H1 (cell line): ENCODE measurements around the gene HGD. TPM values are rescaled to one million over a fixed set of nuclear protein-coding genes. Genes with fewer than 3 reads are reported as not detected.

Experiments used
- CTCF ChIA-PET: fragments of 300-600 bp; sonication (Branson Sonifier 250); formaldehyde crosslinking; loops from one replicate; lab custom pipeline; 2021; ENCODE audit not compliant: partially characterized antibody; lab: Charles Lee
- POLR2A ChIA-PET: fragments of 300-600 bp; sonication (Branson Sonifier 250); formaldehyde crosslinking; loops from one replicate; lab custom pipeline; 2021; ENCODE audit warnings: inconsistent platforms; ENCODE audit not compliant: partially characterized antibody; lab: Charles Lee
- DNase-seq, 2 experiments: peaks; one replicate each; pipeline versions ENCODE4 v3.0.0 to v3.0.0-alpha.2; 2010 to 2022; ENCODE audit warnings: low spot score in 2 of 2, low read depth in 1 of 2, mixed read lengths in 1 of 2
- FAIRE-seq: peaks from 2 replicates; lab custom pipeline; 2011; peaks lifted over from hg19 to GRCh38; lab: Jason Lieb, UNC
- H2AFZ ChIP-seq: 2 replicates; pipeline ENCODE4 v1.8.1; 2012; ENCODE audit warnings: low read length, inconsistent platforms
- H2AK5ac ChIP-seq: 2 replicates; pipeline ENCODE4 v1.6.1; 2013; ENCODE audit warnings: low read depth, low read length
- H2BK120ac ChIP-seq: replicated peaks from 2 replicates; pipeline ENCODE3; 2013; ENCODE audit warnings: low read depth, low read length, inconsistent platforms
- H2BK12ac ChIP-seq: 2 replicates; pipeline ENCODE4 v1.6.1; 2013; ENCODE audit warnings: low read depth, low read length
- H2BK15ac ChIP-seq: 2 replicates; pipeline ENCODE4 v1.6.1; 2013; ENCODE audit warnings: low read length
- H2BK20ac ChIP-seq: 2 replicates; pipeline ENCODE4 v1.6.1; 2013; ENCODE audit warnings: low read length
- H2BK5ac ChIP-seq: 2 replicates; pipeline ENCODE4 v1.6.1; 2013; ENCODE audit warnings: low read depth, low read length
- H3K14ac ChIP-seq: 2 replicates; pipeline ENCODE4 v1.6.1; 2013; ENCODE audit warnings: inconsistent platforms; ENCODE audit not compliant: insufficient read length
- H3K18ac ChIP-seq: 2 replicates; pipeline ENCODE4 v1.6.1; 2013; ENCODE audit warnings: low read length; ENCODE audit errors: extremely low read depth
- H3K23ac ChIP-seq: 2 replicates; pipeline ENCODE4 v1.6.1; 2013; ENCODE audit warnings: inconsistent platforms; ENCODE audit not compliant: insufficient read length
- H3K23me2 ChIP-seq: 2 replicates; pipeline ENCODE4 v1.6.1; 2013; ENCODE audit warnings: low read depth, low read length
- H3K27ac ChIP-seq: 2 replicates; pipeline ENCODE4 v1.6.1; 2011; ENCODE audit warnings: low read depth, low read length, inconsistent platforms
- H3K27me3 ChIP-seq, 4 experiments: replicated peaks in 1 of 4; 1 replicate in 1 of 4; 2 replicates in 3 of 4; pipeline versions ENCODE4 v1.6.1 to v1.8.1; 2011 to 2013; ENCODE audit warnings: low read length in 3 of 4, mild to moderate bottlenecking in 3 of 4, inconsistent platforms in 2 of 4, mixed read lengths in 2 of 4, moderate library complexity in 1 of 4; ENCODE audit not compliant: control insufficient read depth in 3 of 4, insufficient read depth in 3 of 4; ENCODE audit errors: extremely low read depth in 1 of 4
- H3K36me3 ChIP-seq, 4 experiments: 2 replicates each; pipeline versions ENCODE4 v1.6.1 to v1.8.1; 2011 to 2013; ENCODE audit warnings: mild to moderate bottlenecking in 4 of 4, low read length in 3 of 4, moderate library complexity in 2 of 4, control low read depth in 1 of 4, inconsistent platforms in 1 of 4; ENCODE audit not compliant: insufficient read depth in 4 of 4, control insufficient read depth in 2 of 4
- H3K4ac ChIP-seq: replicated peaks from 2 replicates; pipeline ENCODE3; 2013; ENCODE audit warnings: low read length, low read depth, mixed read lengths, inconsistent platforms; ENCODE audit not compliant: insufficient read length
- H3K4me1 ChIP-seq, 4 experiments: replicated peaks in 1 of 4; 1 replicate in 1 of 4; 2 replicates in 3 of 4; pipeline versions ENCODE4 v1.6.1 to v1.8.1; 2011 to 2013; ENCODE audit warnings: low read length in 3 of 4, inconsistent platforms in 2 of 4, mixed read lengths in 1 of 4; ENCODE audit not compliant: insufficient read depth in 4 of 4, control insufficient read depth in 3 of 4
- H3K4me2 ChIP-seq, 2 experiments: 2 replicates each; pipeline versions ENCODE4 v1.6.1 to v1.8.1; 2011 to 2013; ENCODE audit warnings: low read depth in 2 of 2, low read length in 2 of 2, control low read depth in 1 of 2, inconsistent platforms in 1 of 2, mild to moderate bottlenecking in 1 of 2; ENCODE audit not compliant: insufficient read depth in 1 of 2
- H3K4me3 ChIP-seq, 4 experiments: fragments of 200-600, 300-600 bp in 1 of 4; sonication (generic), shearing (Covaris generic), sonication (Bioruptor Twin) in 1 of 4; 2 replicates each; pipeline versions ENCODE4 v1.5.1 to v1.8.1; 2011 to 2016; ENCODE audit warnings: low read length in 4 of 4, low read depth in 3 of 4, control low read depth in 2 of 4, inconsistent platforms in 2 of 4, mild to moderate bottlenecking in 2 of 4, mixed read lengths in 1 of 4, moderate library complexity in 1 of 4; ENCODE audit not compliant: insufficient read depth in 2 of 4; ENCODE audit errors: extremely low read depth in 1 of 4
- H3K56ac ChIP-seq: replicated peaks from 2 replicates; pipeline ENCODE3; 2013; ENCODE audit warnings: low read depth, mild to moderate bottlenecking, mixed read lengths, low read length, inconsistent platforms; ENCODE audit not compliant: insufficient read length
- H3K79me1 ChIP-seq: 2 replicates; pipeline ENCODE4 v1.6.1; 2013; ENCODE audit warnings: low read depth, low read length, control low read depth
- H3K79me2 ChIP-seq, 2 experiments: 2 replicates each; pipeline versions ENCODE4 v1.6.1 to v1.8.1; 2012 to 2013; ENCODE audit warnings: low read length in 2 of 2, mild to moderate bottlenecking in 2 of 2, inconsistent platforms in 1 of 2; ENCODE audit not compliant: insufficient read depth in 2 of 2, control insufficient read depth in 1 of 2
- H3K9ac ChIP-seq, 4 experiments: replicated peaks in 1 of 4; 1 replicate in 1 of 4; 2 replicates in 3 of 4; pipeline versions ENCODE4 v1.6.1 to v1.8.1; 2011 to 2013; ENCODE audit warnings: low read depth in 3 of 4, low read length in 3 of 4, control low read depth in 2 of 4, mild to moderate bottlenecking in 2 of 4, moderate library complexity in 2 of 4, inconsistent platforms in 1 of 4; ENCODE audit errors: extremely low read depth in 1 of 4
- H3K9me3 ChIP-seq, 2 experiments: 2 replicates each; pipeline versions ENCODE4 v1.6.1 to v1.8.1; 2012 to 2013; ENCODE audit warnings: mild to moderate bottlenecking in 2 of 2, moderate library complexity in 2 of 2, control low read depth in 1 of 2, inconsistent platforms in 1 of 2, low read depth in 1 of 2, low read length in 1 of 2, mixed read lengths in 1 of 2; ENCODE audit not compliant: insufficient read depth in 2 of 2
- H4K20me1 ChIP-seq, 2 experiments: replicated peaks in 1 of 2; 2 replicates each; pipeline versions ENCODE3 to v1.8.1; 2011 to 2013; ENCODE audit warnings: inconsistent platforms in 2 of 2, low read length in 2 of 2, mild to moderate bottlenecking in 1 of 2; ENCODE audit not compliant: insufficient read depth in 2 of 2, control insufficient read depth in 1 of 2
- H4K5ac ChIP-seq: 2 replicates; pipeline ENCODE4 v1.6.1; 2013; ENCODE audit warnings: low read length, low read depth, mixed read lengths, inconsistent platforms; ENCODE audit not compliant: insufficient read length
- H4K8ac ChIP-seq: 2 replicates; pipeline ENCODE4 v1.8.0; 2013; ENCODE audit warnings: mild to moderate bottlenecking, moderate library complexity, low read length, inconsistent platforms; ENCODE audit not compliant: insufficient read depth; ENCODE audit errors: extremely low read depth
- H4K91ac ChIP-seq: replicated peaks from 2 replicates; pipeline ENCODE3; 2013; ENCODE audit warnings: low read length, mixed read lengths, inconsistent platforms; ENCODE audit not compliant: insufficient read length
- BRCA1 ChIP-seq: IDR thresholded peaks from 2 replicates; pipeline ENCODE4 v1.6.1; 2012; ENCODE audit warnings: low read depth, low read length, improper control_type of control experiment
- CREB1 ChIP-seq: IDR thresholded peaks from 2 replicates; pipeline ENCODE4 v1.6.1; 2012; ENCODE audit warnings: inconsistent platforms
- EGR1 ChIP-seq: IDR thresholded peaks from 2 replicates; pipeline ENCODE4 v1.6.1; 2011; ENCODE audit warnings: low read depth, low read length, borderline replicate concordance
- FOSL1 ChIP-seq: IDR thresholded peaks from 2 replicates; pipeline ENCODE4 v1.6.1; 2011; ENCODE audit warnings: mild to moderate bottlenecking, low read depth, low read length, moderate library complexity; ENCODE audit not compliant: insufficient read depth
- GABPA ChIP-seq: IDR thresholded peaks from 2 replicates; pipeline ENCODE4 v1.6.1; 2011; ENCODE audit warnings: mild to moderate bottlenecking, low read length, moderate library complexity, borderline replicate concordance; ENCODE audit not compliant: insufficient read depth
- HDAC6 ChIP-seq: IDR thresholded peaks from one replicate; pipeline ENCODE4 v1.7.1; 2012; ENCODE audit warnings: low read depth, mild to moderate bottlenecking, inconsistent platforms, low read length, moderate library complexity
- JUN ChIP-seq: IDR thresholded peaks from 2 replicates; pipeline ENCODE4 v1.6.1; 2011; ENCODE audit warnings: low read depth, mild to moderate bottlenecking, improper control_type of control experiment, low read length
- SP4 ChIP-seq: IDR thresholded peaks from 2 replicates; pipeline ENCODE4 v1.6.1; 2012; ENCODE audit warnings: low read length, inconsistent platforms
- TAF1 ChIP-seq: IDR thresholded peaks from 2 replicates; pipeline ENCODE4 v1.6.1; 2011; ENCODE audit warnings: mild to moderate bottlenecking, low read depth, low read length
- TAF7 ChIP-seq: optimal IDR thresholded peaks from 2 replicates; pipeline ENCODE3; 2011; ENCODE audit warnings: low read depth, mild to moderate bottlenecking, inconsistent platforms, low read length, moderate library complexity, borderline replicate concordance
- WGBS, 2 experiments: shearing (Covaris generic) in 1 of 2; methylation state at CpG; one replicate each; pipeline versions ENCODE4 v1.1.6 to v1.1.7; 2013 to 2015; ENCODE audit warnings: low lambda C conversion rate in 2 of 2, mixed read lengths in 2 of 2, inconsistent platforms in 1 of 2, low coverage in 1 of 2, missing lambda C conversion rate in 1 of 2; ENCODE audit not compliant: insufficient replicate concordance in 2 of 2, insufficient coverage in 1 of 2, insufficient read length in 1 of 2; ENCODE audit errors: extremely low coverage in 1 of 2, missing lambda C conversion rate in 1 of 2; 5-methylcytosine and 5-hydroxymethylcytosine counted together
- polyA plus RNA-seq, 7 experiments: library from polyadenylated mRNA; depleted of rRNA in 3 of 7; stranded (reverse) in 5 of 7; unstranded in 2 of 7; fragments of >200 nt in 5 of 7; fragments of 200-250 nt in 2 of 7; gene quantifications; 1 replicate in 5 of 7; 2 replicates in 1 of 7; 4 replicates in 1 of 7; pipeline versions ENCODE4 v1.2.1 to v1.2.3, GENCODE V29; 2011 to 2013; ENCODE audit warnings: missing spikeins in 2 of 7, mixed read lengths in 2 of 7
- total RNA-seq: library from RNA; stranded (reverse); fragmentation: NEBNext Ultra II Directional; extraction: Animal tissue kit (Norgen Biotek cat#: 25700); gene quantifications from 2 replicates; pipeline ENCODE4 v1.2.1, GENCODE V29; 2021
- TF ChIP-seq, protein P1 (sequence below): IDR thresholded peaks from 2 replicates; pipeline ENCODE4 v1.6.1; 2012; ENCODE audit warnings: inconsistent platforms
- TF ChIP-seq, protein P2 (sequence below): IDR thresholded peaks from 2 replicates; pipeline ENCODE4 v1.6.1; 2012; ENCODE audit warnings: low read length, inconsistent platforms

The HGD gene
- total and polyA plus RNA-seq, 2 of the 8 experiments (the other 6 are each of a cell fraction or from before 2014, with no cell fraction given): 0.11 TPM; not detected in 1

DNA sequence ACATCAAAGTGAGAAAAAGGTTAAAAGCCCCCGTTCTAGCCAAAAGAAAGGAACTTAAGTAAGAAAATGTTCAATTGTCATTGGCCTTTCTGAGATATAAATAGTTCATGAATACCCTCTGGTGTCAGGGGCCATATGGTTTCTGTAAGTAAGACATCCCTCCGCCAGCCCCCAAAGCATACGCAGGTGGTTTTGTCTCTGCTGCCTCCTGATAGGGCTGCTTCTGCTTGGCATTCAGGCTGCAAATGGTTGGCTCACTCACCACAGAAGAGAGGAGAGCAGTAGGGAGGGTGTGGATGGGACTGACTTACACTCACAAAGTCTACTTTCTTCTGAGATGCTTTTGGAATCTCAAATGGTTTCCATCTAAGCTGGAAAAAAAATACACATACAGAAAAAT is 29.8 kb downstream of the HGD start:
- WGBS, 2 experiments: 83% methylated on average over 3 of the region's 3 CpGs; no CpG with 5 or more reads in 1 of the 2 experiments
- no peak overlapping the region for H3K27ac ChIP-seq
- H3K9me3 ChIP-seq: no peaks in the 10 kb centered on the region
- no peak overlapping the region for H3K4me2 ChIP-seq
- CTCF ChIA-PET: interaction anchor here (0.7 to 1.3 kb wide), 3 partner anchors 18 to 459 kb away, joined by 3 read pairs; no protein-coding TSS in a partner anchor
- H3K4me1 ChIP-seq: no peaks in the 10 kb centered on the region; a peak in 2 of 7 replicates
- no peak overlapping the region for H3K56ac ChIP-seq
- H3K79me1 ChIP-seq: no peaks in the 10 kb centered on the region
- H3K14ac ChIP-seq: no peak overlapping the region
- H4K91ac ChIP-seq: no peak overlapping the region
- H3K36me3 ChIP-seq: no peaks in the 10 kb centered on the region
- H4K8ac ChIP-seq: no peak overlapping the region
- H3K9ac ChIP-seq: no peak overlapping the region
- no peak overlapping the region for H2BK15ac ChIP-seq
- H3K18ac ChIP-seq: no peak overlapping the region
- POLR2A ChIA-PET: interaction anchor here (2.1 kb wide), 1 partner anchor 56 kb away, joined by 6 read pairs; the partner anchor contains the start of gene NDUFB4
- no peak overlapping the region for H2BK20ac ChIP-seq
- no peaks in the 10 kb centered on the region for H4K20me1 ChIP-seq
- no peaks in the 10 kb centered on the region for H3K23me2 ChIP-seq
- H3K23ac ChIP-seq: no peak overlapping the region
- FAIRE-seq: no peak
- H3K27me3 ChIP-seq: no peaks in the 10 kb centered on the region
- H3K79me2 ChIP-seq: no peaks in the 10 kb centered on the region
- H2AFZ ChIP-seq: no peak overlapping the region
- H2BK5ac ChIP-seq: no peak overlapping the region
- DNase-seq: no peak
- H2BK120ac ChIP-seq: no peak overlapping the region
- H2AK5ac ChIP-seq: no peak overlapping the region
- no peak overlapping the region for H2BK12ac ChIP-seq
- H3K4ac ChIP-seq: no peak overlapping the region
- no peak overlapping the region for H3K4me3 ChIP-seq
- H4K5ac ChIP-seq: no peak overlapping the region
- TF ChIP-seq BRCA1 (no peak), CREB1 (no peak), TAF1 (no peak), EGR1 (no peak), FOSL1 (no peak), TAF7 (no peak), HDAC6 (no peak), SP4 (no peak), GABPA (no peak), JUN (no peak)
- TF ChIP-seq, protein P1, sequence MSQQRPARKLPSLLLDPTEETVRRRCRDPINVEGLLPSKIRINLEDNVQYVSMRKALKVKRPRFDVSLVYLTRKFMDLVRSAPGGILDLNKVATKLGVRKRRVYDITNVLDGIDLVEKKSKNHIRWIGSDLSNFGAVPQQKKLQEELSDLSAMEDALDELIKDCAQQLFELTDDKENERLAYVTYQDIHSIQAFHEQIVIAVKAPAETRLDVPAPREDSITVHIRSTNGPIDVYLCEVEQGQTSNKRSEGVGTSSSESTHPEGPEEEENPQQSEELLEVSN: no peak
- TF ChIP-seq, protein P2, sequence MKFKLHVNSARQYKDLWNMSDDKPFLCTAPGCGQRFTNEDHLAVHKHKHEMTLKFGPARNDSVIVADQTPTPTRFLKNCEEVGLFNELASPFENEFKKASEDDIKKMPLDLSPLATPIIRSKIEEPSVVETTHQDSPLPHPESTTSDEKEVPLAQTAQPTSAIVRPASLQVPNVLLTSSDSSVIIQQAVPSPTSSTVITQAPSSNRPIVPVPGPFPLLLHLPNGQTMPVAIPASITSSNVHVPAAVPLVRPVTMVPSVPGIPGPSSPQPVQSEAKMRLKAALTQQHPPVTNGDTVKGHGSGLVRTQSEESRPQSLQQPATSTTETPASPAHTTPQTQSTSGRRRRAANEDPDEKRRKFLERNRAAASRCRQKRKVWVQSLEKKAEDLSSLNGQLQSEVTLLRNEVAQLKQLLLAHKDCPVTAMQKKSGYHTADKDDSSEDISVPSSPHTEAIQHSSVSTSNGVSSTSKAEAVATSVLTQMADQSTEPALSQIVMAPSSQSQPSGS: no peak
